HL-60/S4 (cell line): ENCODE data around the gene B3GLCT.
"Not testable (repeated sequence)": the region's sequence is repeated elsewhere in the genome, so short reads cannot be mapped to it uniquely, and the experiment has no call there.

Source experiments
- in situ Hi-C: fragments of 300-500 bp; cut with MboI; formaldehyde crosslinking; loops from 2 replicates; pipeline ENCODE4 v1.14.3; 2022; ENCODE audit warnings: low sequenced_read_pairs

B3GLCT gene

GRCh38 chr13:31199849-31200636, at the start of gene B3GLCT:
Gene B3GLCT, plus strand, starts transcription at chr13:31199975. Its CDS starts 110 bp downstream, at chr13:31200085.
- in situ Hi-C loops, result no loop called here

GRCh38 chr13:31150315-31150985, 49.3 kb upstream of the B3GLCT start:
- in situ Hi-C loops, result no loop called here

GRCh38 chr13:31151837-31152236, 47.9 kb upstream of the B3GLCT start:
- in situ Hi-C loops, result no loop called here

- in situ Hi-C loops, result no loop called here
Measured at GRCh38 chr13:31154939-31155338, 44.8 kb upstream of the B3GLCT start.

GRCh38 chr13:31159306-31159705, 40.5 kb upstream of the B3GLCT start:
- in situ Hi-C loops, result no loop called here

GRCh38 chr13:31160857-31161556, 38.8 kb upstream of the B3GLCT start:
- in situ Hi-C loops, result no loop called here

- in situ Hi-C loops, result no loop called here
Measured at GRCh38 chr13:31161557-31162150, 38.1 kb upstream of the B3GLCT start, which contains the start of gene HSPH1. Gene HSPH1, minus strand, starts transcription at chr13:31161904. Its CDS starts 322 bp downstream, at chr13:31161582.

- in situ Hi-C loops, result no loop called here
Measured at GRCh38 chr13:31162151-31163008, 37.4 kb upstream of the B3GLCT start.

- in situ Hi-C loops, result no loop called here
Measured at GRCh38 chr13:31166591-31166990, 33.2 kb upstream of the B3GLCT start.

- in situ Hi-C loops, result no loop called here
Measured at GRCh38 chr13:31167490-31167889, 32.3 kb upstream of the B3GLCT start.

GRCh38 chr13:31168166-31168565, 31.6 kb upstream of the B3GLCT start:
- in situ Hi-C loops, result no loop called here

GRCh38 chr13:31168736-31169135, 31.0 kb upstream of the B3GLCT start:
- in situ Hi-C loops, result no loop called here

GRCh38 chr13:31172001-31172400, 27.8 kb upstream of the B3GLCT start:
- in situ Hi-C loops, result no loop called here

- in situ Hi-C loops, result no loop called here
Measured at GRCh38 chr13:31172535-31172934, 27.2 kb upstream of the B3GLCT start.

- in situ Hi-C loops, result no loop called here
Measured at GRCh38 chr13:31174018-31174417, 25.8 kb upstream of the B3GLCT start.

GRCh38 chr13:31175847-31176532, 23.8 kb upstream of the B3GLCT start:
- in situ Hi-C loops, result no loop called here

GRCh38 chr13:31177813-31178495, 21.8 kb upstream of the B3GLCT start:
- in situ Hi-C loops, result not testable (repeated sequence)

GRCh38 chr13:31179241-31179640, 20.5 kb upstream of the B3GLCT start:
- in situ Hi-C loops, result no loop called here

- in situ Hi-C loops, result no loop called here
Measured at GRCh38 chr13:31179754-31180153, 20.0 kb upstream of the B3GLCT start.
